ENCODE measurements around the gene PRICKLE3.

PRICKLE3 gene, protein sequence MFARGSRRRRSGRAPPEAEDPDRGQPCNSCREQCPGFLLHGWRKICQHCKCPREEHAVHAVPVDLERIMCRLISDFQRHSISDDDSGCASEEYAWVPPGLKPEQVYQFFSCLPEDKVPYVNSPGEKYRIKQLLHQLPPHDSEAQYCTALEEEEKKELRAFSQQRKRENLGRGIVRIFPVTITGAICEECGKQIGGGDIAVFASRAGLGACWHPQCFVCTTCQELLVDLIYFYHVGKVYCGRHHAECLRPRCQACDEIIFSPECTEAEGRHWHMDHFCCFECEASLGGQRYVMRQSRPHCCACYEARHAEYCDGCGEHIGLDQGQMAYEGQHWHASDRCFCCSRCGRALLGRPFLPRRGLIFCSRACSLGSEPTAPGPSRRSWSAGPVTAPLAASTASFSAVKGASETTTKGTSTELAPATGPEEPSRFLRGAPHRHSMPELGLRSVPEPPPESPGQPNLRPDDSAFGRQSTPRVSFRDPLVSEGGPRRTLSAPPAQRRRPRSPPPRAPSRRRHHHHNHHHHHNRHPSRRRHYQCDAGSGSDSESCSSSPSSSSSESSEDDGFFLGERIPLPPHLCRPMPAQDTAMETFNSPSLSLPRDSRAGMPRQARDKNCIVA

DNA sequence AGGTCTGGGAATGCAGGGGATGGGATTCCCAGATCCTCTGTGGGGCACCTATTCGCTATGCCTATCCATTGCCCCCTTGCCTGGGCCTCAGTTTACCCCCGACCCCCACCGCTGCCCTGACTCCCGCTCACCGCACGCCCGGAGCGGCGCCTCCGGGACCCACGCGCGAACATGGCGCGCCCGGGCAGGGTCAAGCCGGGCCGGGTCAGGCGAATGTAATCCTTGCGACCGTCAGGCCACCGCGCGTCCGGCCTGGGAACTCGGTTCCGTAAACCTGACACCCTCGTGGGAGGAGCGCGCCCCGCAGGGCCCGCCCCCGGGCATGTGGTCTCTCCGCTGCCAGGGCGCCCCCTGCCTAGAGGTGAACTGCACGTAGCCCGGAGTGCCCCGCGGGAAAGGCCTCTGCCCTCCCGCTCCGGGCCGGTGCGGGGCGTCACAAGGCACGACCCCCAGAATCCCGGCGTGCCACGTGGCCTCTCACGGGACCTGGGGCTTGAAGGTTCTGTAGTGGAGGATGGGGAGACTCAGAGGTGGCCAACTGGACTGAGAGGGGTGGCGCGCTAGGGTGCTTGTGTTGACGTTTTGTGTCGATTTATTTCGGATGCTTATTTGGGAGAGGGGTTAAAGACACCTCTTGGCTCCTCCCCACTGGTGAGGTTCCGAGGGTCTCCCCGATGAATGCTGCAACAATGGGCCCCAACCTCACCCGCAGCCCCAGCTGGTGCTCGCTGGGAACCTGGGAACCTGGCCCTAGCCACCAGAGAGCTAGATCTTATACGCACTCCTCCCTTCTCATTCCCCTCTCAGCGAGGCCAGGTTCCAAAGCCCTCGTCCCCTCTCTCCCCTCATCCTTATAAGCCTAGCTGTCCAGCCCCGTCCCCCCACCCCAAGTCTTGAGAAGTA lies at the start of gene PRICKLE3:
Gene PRICKLE3 (minus strand): TSS at position 249 of the 903 bp plus-strand sequence. CDS start 76 bp downstream, at position 173.
- peak; percentile 81 for DNase-seq

DNA sequence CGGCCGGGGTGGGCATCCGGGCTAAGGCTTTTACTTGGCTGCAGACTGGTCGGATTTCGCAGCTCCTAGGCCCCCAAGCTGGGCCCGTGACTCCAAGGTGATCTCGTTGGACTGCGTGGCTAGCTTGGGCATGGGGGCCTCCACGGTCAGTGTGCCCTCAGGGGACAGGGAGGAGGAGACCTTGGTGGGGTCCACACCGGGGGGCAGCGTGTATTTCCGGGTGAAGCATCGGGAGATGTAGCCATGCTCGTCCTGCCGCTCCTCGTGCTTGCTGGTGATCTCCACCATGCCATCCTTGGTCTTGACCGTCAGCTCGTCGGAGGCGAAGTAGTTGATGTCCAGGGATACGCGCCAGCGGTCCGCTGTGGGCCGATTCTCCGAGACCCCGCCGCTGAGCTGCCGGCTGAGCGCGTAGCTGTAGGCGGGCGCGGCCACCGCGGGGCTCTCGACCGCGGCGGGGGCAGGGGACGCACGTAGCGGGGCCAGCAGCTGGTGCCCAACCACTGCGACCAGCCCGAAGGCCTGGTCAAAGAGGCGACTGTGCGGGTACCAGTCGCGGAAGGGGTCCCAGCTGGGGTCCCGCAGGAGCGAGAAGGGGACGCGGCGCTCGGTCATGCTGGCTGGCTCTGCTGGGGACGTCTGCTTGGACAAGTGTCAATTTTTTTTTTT lies 47.8 kb upstream of the PRICKLE3 start:
- no peak for DNase-seq

DNA sequence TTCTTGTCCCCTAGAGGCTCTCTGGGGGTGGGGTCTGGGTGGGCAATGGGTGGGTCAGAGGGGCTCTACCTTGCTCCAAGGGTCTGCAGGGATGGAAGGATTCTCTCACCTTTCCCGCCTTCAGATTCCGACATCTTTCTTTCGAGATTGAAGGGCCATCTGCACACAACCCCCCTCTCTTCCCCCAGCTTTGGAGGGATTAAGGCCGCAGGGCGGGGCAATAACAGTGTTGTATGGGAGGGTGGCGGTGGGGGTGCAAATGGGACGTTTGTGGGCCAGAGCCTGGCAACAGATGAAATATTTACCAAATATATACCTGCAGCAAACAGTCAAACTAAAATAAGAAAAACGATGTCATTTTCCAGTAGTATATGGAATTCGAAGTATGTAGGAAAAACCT lies 47.0 kb upstream of the PRICKLE3 start, which contains the start of gene CACNA1F:
Gene CACNA1F (minus strand): TSS at position 165 of the 400 bp plus-strand sequence. CDS start 31 bp downstream, at position 134.
- no peak for DNase-seq

DNA sequence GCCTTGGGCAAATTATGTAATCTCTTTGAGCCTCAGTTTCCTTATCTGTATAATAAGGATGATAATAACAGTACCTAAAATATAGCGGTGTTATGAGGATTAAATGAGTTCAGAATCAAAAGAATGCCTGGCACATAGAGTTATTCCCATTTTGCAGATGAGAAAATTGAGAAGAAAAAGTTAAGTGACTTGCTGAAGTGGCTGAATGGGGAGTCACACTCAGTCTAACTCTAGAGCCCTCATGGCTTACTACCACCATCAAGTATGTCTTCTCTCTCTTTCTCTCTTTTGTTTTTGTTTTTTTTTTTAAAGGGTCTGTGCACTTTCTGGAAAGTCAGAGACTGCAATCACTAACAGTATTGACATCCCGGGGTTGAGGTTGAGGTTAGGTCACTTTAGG lies 46.4 kb upstream of the PRICKLE3 start:
- no peak for DNase-seq

DNA sequence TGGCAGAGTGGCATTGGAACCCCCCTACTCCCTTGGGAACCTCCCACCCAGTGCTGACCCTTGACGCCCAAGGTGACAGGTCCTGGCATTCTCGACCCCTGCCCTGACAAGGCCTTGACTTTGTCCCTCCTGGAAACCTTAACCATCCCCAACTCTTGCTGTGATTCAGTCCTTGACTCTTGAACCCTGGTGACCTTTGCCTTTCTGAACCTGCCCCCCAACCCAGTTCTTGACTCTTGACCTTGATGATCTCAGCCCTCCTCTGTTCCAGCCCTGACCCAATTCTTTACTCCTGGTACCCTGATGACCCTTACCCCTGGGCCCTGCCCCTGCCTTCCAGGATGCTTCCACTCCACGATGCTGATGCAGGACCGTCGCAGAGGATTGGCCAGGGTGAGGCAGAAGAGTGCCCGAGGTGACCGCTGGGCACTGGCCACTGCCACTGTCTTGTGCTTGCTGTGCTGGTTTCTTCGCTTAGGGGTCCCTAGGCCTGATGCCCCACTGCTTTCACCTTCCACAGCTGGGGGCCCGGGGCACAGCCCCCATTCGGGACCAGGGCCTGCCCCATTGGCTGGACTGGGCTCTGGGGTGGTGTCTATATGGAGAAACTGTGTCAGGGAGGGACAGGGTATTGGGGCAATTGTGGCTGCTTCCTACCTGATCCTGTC lies 45.3 kb upstream of the PRICKLE3 start:
- no peak for DNase-seq

DNA sequence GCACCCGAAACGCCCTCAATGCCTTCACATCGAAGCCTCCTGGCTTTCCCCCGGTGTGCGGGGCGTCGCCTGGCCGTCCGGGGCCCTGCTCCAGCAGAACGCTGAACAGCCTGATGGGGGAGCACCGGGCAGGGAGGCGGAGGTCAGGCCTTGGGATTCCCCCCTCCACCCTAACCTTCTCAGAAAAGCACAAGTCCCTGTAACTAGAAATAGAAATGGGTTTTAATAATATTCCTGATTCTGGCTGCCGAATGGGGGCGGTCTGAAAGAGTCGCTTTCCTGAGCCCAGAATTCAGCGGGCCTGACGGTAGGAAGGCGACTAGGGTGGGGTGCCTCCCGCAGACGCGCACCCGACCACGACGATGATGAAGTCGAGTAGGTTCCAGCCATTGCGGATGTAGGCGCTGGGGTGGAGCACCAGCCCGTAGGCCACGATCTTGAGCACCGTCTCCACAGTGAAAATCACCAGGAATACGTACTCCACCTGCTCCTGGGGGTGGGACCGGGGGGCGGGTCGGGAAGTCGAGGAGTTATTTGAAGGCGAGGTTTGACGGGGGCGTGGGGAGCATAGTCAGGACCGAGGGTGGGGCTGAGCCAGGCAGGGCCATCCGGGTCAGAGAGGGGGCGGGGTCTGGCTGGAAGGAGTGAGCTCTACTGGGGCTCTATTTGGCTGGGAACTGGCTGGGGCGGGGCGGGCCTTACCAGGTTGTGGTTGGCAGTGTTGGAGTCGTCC lies 44.5 kb upstream of the PRICKLE3 start:
- peak; percentile 34 for DNase-seq

DNA sequence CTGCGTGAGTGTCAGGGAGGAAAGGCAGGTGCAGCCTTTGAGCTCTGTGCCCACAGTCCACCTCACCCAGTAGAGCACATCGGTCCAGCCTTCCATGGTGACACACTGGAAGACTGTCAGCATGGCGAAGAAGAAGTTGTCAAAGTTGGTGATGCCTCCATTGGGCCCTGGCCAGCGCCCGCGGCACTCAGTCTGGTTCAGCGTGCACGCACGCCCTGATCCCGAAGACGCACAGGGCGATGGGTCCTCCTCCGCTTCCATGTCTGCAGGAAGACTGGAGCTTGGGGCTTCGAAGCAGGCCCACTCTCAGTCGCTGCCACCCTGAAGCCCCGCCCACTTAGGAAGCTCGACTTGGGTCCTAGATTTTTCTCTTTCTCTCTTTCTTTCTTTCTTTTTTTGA lies 42.0 kb upstream of the PRICKLE3 start:
- DNase-seq = no peak

DNA sequence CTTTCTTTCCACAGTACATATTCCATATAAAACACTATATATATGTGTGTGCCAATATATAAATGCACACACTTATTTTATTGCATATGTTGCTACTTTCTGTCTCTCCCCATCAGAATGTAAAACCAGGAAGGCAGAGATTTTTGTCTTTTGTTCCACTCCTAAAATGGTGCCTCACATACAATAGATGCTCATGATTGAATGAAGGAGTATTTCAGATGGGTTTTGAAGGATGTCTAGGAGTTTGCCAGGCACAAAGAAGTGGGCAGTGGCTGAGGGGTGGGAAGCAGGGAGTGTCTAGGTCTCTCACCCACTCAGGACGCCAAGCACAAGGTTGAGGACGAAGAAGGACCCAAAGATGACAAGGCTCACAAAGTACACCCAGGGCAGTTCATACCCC lies 41.6 kb upstream of the PRICKLE3 start:
- no peak for DNase-seq

DNA sequence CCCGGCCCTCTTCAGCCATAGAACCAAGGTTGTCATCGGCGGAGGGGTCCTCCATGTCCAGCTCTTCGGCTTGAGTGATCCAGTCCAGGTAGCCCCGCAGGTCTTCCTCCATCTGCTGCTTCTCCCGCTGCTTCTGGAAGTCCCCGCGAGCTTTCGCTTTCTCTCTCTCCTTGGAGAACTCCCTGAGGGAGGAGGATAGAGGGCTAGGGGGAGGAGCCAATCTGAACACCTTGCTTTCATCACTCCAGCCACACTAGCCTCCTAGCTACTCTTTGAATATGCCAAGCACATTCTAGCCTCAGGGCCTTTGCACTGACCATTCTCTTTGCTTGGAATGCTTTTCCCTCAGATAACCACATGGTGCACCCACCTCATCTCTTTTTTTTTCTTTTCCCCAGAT lies 40.8 kb upstream of the PRICKLE3 start:
- DNase-seq = no peak

DNA sequence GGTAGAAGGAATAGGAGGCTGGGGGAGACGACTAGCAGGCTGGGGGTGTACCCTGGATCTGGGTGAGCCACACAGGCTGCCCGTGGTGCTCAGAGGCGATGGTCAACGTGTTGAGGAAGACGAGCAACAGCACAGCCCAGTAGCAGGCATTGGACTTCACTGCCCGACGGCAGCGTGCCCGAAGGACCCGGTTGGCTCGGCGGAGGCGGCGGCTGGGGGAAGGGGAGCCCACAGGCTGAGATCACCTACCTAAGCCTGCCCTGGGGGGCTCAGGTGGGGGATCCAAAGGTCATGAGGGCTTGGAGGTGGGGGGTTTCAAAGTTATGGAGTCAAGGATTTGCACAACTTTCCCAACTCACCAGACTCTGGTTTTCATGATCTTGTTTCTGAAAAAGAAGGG lies 39.7 kb upstream of the PRICKLE3 start:
- DNase-seq = no peak

DNA sequence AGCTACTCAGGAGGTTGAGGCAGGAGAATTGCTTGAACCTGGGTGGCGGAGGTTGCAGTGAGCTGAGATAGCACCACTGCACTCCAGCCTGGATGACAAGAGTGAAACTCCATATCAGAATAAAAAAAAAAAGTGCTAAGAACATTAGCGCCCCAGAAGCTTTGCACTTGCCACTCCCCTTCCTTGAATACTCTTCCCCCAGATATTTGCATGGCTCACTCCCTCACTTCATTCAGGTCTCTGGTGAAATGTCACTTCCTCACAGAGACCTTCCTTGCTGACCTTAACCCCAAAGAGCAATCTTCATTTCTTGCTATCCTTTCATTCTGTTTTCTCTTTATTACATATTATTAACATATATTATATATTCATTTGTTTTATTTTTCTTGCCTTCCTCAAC lies 35.7 kb upstream of the PRICKLE3 start:
- no peak for DNase-seq

DNA sequence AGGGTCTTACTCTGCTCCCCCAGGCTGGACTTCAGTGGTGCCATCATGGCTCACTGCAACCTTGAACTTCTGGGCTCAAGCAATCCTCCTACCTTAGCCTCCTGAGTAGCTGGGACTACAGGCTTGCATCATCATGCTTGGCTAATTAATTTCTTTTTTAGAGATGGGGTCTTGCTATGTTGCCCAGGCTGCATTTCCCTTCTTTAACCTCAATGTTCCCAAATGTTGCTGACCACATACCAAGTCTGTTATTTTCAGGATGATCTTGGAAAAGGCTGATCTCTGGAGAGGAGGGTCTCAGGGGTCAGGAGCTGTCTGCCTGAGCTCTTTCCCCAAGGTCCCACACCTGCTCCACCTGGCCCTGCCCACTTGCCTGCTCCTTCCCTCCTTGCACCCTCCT lies 33.9 kb upstream of the PRICKLE3 start:
- DNase-seq = no peak

DNA sequence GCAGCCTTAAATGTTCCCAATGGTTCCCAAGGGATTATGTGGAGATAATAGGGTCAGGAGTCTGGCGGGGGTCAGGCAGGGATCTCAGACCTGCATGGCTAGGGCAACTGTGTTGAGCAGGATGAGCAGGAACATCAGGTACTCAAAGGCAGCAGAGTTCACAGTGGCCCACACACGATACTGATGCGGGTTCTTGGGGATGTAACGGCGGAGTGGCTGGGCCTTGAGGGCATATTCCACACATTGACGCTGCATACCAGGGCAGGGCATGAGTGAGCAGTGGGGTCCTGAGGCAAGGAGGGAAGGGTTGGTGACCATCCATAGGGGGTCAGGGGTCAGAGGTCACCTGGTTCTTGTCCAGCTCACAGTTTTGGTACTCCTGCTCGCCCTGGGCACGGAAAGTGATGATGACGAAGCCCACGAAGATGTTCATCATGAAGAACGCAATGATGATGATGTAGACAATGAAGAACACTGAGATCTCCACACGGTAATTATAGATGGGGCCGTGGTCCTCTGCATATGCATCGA lies 28.9 kb upstream of the PRICKLE3 start:
- no peak for DNase-seq

DNA sequence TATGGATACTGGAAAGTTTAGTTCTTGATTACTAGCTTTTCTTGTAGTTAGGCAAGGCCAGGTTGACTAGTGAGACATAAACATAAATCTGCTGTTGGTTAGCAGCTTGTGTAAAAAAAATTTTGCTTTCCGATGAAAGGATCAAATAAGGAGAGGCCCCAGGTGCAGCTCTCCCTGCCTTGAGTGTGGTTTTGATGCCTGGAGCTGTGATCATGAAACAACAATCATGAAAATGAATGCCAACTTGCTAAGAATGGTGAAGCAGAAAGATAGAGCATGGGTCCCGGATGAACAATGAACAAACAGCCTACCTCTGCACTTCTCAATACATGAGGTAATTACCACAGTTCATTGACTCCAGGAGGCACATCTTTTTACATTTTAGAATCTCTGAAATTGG lies 28.2 kb upstream of the PRICKLE3 start:
- no peak for DNase-seq

DNA sequence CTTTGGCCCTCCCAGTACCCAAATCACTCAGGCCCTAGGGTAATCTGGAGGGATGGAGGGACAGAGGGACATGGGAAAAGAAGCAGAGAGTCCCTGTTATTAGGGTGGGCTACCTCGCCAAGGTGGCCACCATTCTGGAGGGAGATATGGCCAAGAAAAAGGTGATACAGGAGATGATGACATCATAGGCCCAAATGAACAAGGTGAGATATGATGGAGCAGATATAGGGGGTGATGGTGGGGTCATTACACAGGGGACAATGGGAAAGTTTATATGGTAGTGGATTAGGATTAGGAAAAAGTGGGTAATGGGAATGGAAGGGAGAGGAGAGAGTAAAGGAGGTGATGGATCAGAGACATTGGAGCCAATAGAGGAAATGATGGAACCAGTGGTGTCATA lies 26.7 kb upstream of the PRICKLE3 start:
- no peak for DNase-seq

DNA sequence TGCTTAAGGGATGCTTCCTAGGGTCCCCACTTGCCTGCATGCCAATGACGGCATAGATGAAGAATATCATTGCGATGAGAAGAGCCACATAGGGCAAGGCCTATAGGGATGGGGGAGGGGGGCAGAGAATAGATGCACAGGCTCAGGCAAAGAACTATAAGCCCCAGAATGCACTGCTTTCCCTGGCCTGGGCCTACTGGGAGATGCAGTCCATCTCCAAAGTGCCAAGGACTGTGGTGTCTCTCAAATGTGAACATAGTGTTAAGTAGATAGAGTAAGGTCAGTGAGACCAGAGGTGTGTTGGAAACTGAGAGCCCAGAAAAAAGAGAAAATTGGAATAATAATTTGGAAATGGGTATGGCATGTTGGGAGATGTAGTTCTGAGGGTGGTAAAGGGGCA lies 26.0 kb upstream of the PRICKLE3 start:
- DNase-seq = no peak

DNA sequence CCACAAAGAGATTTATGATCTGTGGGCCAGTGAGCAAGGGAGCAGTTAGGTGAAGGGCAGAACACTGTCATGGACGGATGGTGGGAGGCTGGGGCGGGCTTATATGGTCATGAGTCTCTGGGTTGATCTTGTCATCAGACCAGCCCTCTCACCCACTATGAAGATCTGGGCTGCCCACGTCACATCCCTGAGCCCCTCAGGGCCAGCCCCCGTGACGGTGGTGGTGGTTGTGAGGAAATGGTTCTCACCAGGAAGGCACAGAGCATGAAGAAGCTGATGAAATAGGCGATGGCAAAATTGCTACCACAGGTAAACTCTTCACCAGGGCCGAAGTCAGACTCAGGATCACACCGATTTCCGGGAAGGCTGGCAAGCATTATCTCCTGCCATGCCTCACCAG lies 24.9 kb upstream of the PRICKLE3 start:
- DNase-seq = no peak

DNA sequence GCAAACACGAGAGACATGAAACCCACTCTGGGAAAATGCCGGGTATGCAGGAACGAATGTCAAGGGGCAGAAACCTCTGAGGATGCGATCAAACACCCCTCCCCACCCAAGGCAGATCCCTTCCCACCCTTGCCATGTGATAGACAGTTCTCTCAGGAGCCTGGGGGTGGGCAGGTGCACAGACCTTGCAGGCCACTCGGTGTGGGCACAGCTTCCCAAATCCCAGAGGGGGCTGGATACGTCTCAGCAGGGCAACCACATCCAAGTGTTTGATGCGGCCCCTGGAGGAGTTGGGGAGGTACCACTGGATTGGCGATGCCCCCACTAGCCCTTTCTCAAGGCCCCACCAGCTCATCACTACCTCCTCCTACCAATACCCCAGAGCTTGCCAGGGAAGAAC lies 24.2 kb upstream of the PRICKLE3 start:
- no peak for DNase-seq

DNA sequence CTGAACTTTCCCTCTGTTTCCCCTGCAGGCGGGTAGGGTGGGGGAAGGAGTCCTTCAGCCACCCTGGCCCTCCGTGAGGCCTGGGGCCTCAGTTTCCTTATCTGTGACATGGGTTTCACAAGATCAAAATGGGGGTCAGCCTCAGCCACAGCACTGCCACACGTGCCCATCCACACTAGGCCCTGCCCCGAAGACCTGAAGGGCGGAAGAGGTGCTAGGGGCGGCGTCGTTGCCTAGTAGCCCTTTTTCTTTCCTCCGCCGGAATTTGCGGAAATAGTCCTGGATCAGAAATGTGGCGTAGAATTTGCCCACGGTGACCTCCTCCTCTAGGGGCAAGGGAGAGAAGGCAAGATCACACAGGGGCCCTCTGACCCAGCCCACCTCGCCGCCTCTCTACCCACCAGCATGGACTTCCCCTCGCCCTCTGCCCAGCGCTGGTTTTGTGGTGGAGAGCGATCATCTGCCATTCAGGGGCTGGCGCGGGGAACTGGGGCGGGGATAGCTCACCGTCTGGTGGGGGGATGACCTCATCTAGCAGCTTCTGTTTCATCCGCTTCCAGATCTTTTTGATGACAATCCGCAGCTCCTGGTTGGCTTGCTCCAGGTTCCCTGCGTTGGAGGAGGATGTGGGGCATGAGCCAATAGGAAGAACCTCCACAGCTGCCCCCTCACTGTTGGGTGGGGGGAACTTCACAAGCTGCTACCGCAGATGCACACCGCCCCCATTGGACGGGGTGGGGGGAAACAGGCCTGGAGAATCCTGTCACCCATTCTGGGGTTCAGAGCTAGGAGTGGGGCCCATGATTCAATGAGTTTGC lies 23.5 kb upstream of the PRICKLE3 start:
- DNase-seq = no peak

DNA sequence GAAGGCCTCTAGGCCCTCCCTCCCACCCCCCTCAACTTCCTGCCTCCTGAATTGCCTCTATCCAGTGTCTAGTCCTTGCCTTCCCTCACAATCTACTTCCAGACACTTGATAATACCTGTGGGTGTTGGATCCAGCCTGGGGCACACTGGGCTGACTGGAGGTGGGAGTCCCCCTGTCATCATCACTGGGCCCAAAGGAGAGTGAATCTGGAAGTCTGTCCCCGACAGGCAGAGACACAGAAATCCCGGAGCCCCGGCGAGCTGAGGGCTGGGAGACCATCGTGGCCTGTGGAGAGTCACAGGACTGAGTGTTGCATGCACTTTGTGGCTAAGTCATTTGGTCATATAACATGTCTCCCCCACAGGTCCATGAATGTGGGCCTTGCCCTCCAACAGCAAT lies 22.2 kb upstream of the PRICKLE3 start:
- no peak for DNase-seq

All from femur (tissue), 1 donor.